AG04449 (cell line): ENCODE measurements around the gene ARHGEF4.

Experiments
- CTCF ChIA-PET: fragments of 350-600 bp; formaldehyde crosslinking; extraction: SDS; loops from one replicate; lab custom pipeline; 2021; ENCODE audit warnings: antibody characterized with exemption; lab: Yijun Ruan, JAX
- POLR2A ChIA-PET: fragments of 400-600, 350-600 bp; formaldehyde crosslinking; extraction: SDS; loops from one replicate; lab custom pipeline; 2020; ENCODE audit warnings: antibody characterized with exemption, inconsistent platforms; lab: Yijun Ruan, JAX
- DNase-seq: peaks from one replicate; pipeline ENCODE4 v3.0.0-alpha.2; 2010; ENCODE audit warnings: low read depth, low spot score
- H3K4me3 ChIP-seq: 2 replicates; pipeline ENCODE4 v1.5.1; 2011; ENCODE audit warnings: low read depth, mild to moderate bottlenecking, control low read depth, low read length
- CTCF ChIP-seq: IDR thresholded peaks from one replicate; pipeline ENCODE4 v1.5.1; 2011; ENCODE audit warnings: mild to moderate bottlenecking, moderate library complexity, low read length, control low read depth, inconsistent platforms; ENCODE audit not compliant: insufficient read depth; ENCODE audit errors: missing control alignments

Gene ARHGEF4

GRCh38 chr2:131093006-131093695 lies 256.4 kb downstream of the ARHGEF4 start, which contains the start of gene FAM168B:
Gene FAM168B (minus strand): TSS chr2:131093460. CDS start chr2:131082646, 10,814 bp downstream.
- H3K4me3 ChIP-seq: peak within 1 kb of the TSS; percentile 80
- ChIA-PET POLR2A (interaction anchor here (0.6 to 1.3 kb wide), 5 partner anchors 10 to 76 kb away, joined by 3 to 8 read pairs (median 4); no protein-coding TSS in a partner anchor), CTCF (interaction anchor here (0.8 to 6.6 kb wide), 4 partner anchors 8 to 41 kb away, joined by 3 to 32 read pairs (median 4); partner anchors contain the start of gene PLEKHB2)
- peak; percentile 21 for DNase-seq
- no peak for TF ChIP-seq CTCF

DNA sequence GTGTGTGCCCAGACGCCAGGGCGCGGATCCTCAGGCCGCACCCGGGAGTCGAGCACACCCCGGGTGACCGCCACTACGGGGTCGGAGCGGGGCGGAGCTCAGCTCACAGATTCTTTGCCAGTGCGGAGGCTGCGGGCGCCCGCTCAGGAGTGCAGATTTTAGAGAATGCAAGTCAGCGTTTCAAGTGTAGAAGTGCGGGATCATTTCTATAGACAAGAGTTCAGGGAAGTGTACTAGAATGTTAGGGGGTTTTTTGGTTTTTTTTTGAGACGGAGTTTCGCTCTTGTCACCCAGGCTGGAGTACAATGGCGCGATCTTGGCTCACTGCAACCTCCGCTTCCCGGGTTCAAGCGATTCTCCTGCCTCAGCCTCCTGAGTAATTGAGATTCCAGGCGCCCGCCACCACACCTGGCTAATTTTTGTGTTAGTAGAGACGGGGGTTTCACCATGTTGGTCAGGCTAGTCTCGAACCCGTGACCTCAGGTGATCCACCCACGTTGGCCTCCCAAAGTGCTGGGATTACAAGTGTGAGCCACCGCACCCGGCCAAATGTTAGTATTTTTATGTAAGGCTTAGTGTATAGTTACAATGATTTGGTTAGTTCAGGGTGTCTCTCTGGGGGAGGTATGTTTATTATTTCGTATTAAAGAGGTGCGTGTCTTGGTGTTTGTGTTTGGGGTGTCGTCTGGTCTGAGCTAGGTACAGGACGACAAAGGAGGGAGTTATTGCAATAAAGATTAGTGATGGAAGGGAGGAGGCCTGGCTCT lies 257.2 kb downstream of the ARHGEF4 start:
- peak overlapping the region; percentile 80 for H3K4me3 ChIP-seq
- no peak for DNase-seq
- CTCF ChIA-PET: interaction anchor here (1.4 to 6.6 kb wide), 2 partner anchors 8 to 10 kb away, joined by 3 to 32 read pairs; partner anchors contain the start of gene PLEKHB2
- POLR2A ChIA-PET: interaction anchor here (0.6 to 1.3 kb wide), 4 partner anchors 9 to 76 kb away, joined by 3 to 8 read pairs (median 4); no protein-coding TSS in a partner anchor
- TF ChIP-seq CTCF: no peak

DNA sequence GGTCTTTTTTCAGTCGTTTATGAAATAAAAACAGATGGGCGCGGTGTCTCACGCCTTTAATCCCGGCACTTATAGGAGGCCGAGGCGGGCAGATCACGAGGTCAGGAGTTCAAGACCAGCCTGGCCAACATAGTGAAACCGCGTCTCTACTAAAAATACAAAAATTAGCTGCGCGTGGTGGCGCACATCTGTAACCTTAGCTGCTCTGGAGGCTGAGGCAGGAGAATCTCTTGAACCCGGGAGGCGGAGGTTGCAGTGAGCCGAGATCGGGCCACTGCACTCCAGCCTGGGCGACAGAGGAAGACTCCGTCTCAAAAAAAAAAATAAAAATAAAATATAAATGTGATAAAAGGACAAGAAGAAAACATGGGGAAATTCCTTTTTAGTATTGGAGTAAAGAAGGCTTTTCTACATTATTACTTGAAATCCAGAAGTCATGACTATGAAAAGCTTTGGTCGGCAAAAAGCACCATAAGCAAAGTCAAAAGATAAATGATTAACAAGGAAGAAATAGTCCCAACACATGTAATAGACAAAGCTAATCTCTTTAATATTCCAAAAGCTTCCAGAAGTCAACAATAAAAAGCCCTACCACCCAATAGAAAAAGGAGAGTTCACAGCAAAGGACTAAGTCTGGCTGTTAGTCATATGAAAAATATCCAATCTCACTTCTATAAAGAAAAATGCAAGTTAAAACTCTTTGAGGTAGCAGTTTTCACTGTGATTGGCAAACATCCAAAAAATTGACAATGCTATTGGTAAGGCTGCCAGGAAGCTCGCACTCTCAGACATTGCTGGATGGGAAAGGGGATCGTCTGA lies 258.0 kb downstream of the ARHGEF4 start:
- TF ChIP-seq CTCF: no peak
- CTCF ChIA-PET: interaction anchor here (0.8 to 6.6 kb wide), 4 partner anchors 9 to 31 kb away, joined by 3 to 32 read pairs (median 4); partner anchors contain the start of gene PLEKHB2
- DNase-seq: no peak
- POLR2A ChIA-PET: no interaction called here
- no peak overlapping the region for H3K4me3 ChIP-seq
